ENCODE measurements around the gene PLA2G3. TPM values are rescaled to one million over a fixed set of nuclear protein-coding genes. Genes with fewer than 3 reads are reported as not detected.

The PLA2G3 gene
- total RNA-seq, 3 donors from 2014 or later, result 0.22 TPM; not detected in 2

DNA sequence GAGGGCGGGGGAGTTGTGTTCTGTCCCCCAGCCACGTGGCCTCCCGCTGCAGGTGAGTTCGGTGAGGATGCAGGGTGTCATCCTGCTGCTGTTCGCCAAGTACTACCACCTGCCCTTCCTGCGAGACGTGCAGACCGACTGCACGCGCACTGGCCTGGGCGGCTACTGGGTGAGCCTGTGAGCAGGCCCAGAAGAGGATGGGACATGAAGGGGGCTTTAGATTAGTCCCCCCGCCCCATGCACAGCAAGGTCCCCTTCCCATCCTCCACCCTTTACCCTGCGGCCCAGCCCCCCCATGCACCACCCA is 13.5 kb downstream of the PLA2G3 start:
- intact Hi-C loops (cut with DNase I, micrococcal nuclease), result no loop called here
- peaks cover 9% of the 10 kb centered on the region for H3K4me1 ChIP-seq (ENCODE audit: low read depth)
- DNase-seq (no peak), ATAC-seq (no peak)
- no peaks in the 10 kb centered on the region for H3K9me3 ChIP-seq
- no peak overlapping the region for H3K4me3 ChIP-seq
- H3K36me3 ChIP-seq (ENCODE audit: low read depth), result no peaks in the 10 kb centered on the region
- TF ChIP-seq, protein P1, sequence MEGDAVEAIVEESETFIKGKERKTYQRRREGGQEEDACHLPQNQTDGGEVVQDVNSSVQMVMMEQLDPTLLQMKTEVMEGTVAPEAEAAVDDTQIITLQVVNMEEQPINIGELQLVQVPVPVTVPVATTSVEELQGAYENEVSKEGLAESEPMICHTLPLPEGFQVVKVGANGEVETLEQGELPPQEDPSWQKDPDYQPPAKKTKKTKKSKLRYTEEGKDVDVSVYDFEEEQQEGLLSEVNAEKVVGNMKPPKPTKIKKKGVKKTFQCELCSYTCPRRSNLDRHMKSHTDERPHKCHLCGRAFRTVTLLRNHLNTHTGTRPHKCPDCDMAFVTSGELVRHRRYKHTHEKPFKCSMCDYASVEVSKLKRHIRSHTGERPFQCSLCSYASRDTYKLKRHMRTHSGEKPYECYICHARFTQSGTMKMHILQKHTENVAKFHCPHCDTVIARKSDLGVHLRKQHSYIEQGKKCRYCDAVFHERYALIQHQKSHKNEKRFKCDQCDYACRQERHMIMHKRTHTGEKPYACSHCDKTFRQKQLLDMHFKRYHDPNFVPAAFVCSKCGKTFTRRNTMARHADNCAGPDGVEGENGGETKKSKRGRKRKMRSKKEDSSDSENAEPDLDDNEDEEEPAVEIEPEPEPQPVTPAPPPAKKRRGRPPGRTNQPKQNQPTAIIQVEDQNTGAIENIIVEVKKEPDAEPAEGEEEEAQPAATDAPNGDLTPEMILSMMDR (IDR thresholded peaks at IDR 0.05), result no peak

- intact Hi-C loops (cut with DNase I, micrococcal nuclease), result no loop called here
- H3K36me3 ChIP-seq (ENCODE audit: low read depth), result no peaks in the 10 kb centered on the region
- TF ChIP-seq, protein P1 (IDR thresholded peaks at IDR 0.05), result no peak
- H3K9me3 ChIP-seq, result no peaks in the 10 kb centered on the region
- DNase-seq (peak in 1 of 3 donors; percentile 26), ATAC-seq (no peak)
- H3K4me1 ChIP-seq (ENCODE audit: low read depth), result peaks cover 10% of the 10 kb centered on the region
- no peak overlapping the region for H3K4me3 ChIP-seq
These were observed 14.0 kb downstream of the PLA2G3 start for GRCh38 chr22:31126128-31126868.

- Histone ChIP-seq H3K9me3 (no peaks in the 10 kb centered on the region), H3K4me3 (no peak overlapping the region), H3K4me1 (ENCODE audit: low read depth) (peaks cover 10% of the 10 kb centered on the region), H3K36me3 (ENCODE audit: low read depth) (no peaks in the 10 kb centered on the region)
- no peak for DNase-seq
- ATAC-seq, result no peak
- intact Hi-C loops (cut with DNase I, micrococcal nuclease), result no loop called here
- TF ChIP-seq, protein P1 (IDR thresholded peaks at IDR 0.05), result no peak
These were observed 14.7 kb downstream of the PLA2G3 start for GRCh38 chr22:31125521-31126117.

GRCh38 chr22:31124811-31125465 is 15.4 kb downstream of the PLA2G3 start:
- TF ChIP-seq, protein P1 (IDR thresholded peaks at IDR 0.05), result no peak
- intact Hi-C loops (cut with DNase I, micrococcal nuclease), result no loop called here
- DNase-seq (no peak), ATAC-seq (no peak)
- no peaks in the 10 kb centered on the region for H3K36me3 ChIP-seq (ENCODE audit: low read depth)
- peaks cover 10% of the 10 kb centered on the region for H3K4me1 ChIP-seq (ENCODE audit: low read depth)
- H3K4me3 ChIP-seq, result no peak overlapping the region
- no peaks in the 10 kb centered on the region for H3K9me3 ChIP-seq

DNA sequence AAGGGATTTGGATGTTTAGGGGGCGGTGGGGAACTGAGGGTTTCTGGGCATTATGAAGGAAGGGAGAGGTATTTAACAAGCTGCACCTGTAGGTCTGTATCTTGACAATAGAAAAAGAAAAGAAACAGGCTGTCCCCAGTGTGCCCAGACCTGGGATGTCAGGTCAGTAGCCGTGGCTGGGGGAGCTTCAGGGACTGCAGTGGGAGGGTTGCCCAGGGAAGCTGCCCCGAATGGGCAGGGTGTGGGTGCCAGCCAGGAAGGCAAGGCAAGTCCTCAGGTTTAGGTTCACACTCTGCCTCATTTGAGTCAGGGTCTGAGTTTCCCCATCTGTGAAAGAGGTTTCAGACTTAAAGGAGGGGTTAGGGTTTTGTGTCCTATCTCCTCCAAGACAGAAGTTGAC is 16.0 kb downstream of the PLA2G3 start:
- intact Hi-C loops (cut with DNase I, micrococcal nuclease), result no loop called here
- Histone ChIP-seq H3K9me3 (no peaks in the 10 kb centered on the region), H3K4me3 (no peak overlapping the region), H3K36me3 (ENCODE audit: low read depth) (no peaks in the 10 kb centered on the region), H3K4me1 (ENCODE audit: low read depth) (peaks cover 10% of the 10 kb centered on the region)
- TF ChIP-seq, protein P1 (IDR thresholded peaks at IDR 0.05), result no peak
- no peak for ATAC-seq
- peak in 1 of 3 donors; percentile 23 for DNase-seq
